Measurements from ENCODE around the gene KIF19. TPM values are rescaled to one million over a fixed set of nuclear protein-coding genes. Genes with fewer than 3 reads are reported as not detected.
A peak's percentile ranks its signal among the peaks of the same experiment; 100 is the strongest.

The KIF19 gene
- total and polyA plus RNA-seq, 4 donors = 4.4 to 5.1 TPM; not detected in 2

- Histone ChIP-seq H3K27ac (ENCODE audit: low read depth in 1 of 2, low read length in 2 of 2) (no peak overlapping the region), H3K9me3 (ENCODE audit: control insufficient read depth, low read length) (no peaks in the 10 kb centered on the region), H3K4me3 (ENCODE audit: low read length in 2 of 2) (no peak overlapping the region), H3K27me3 (ENCODE audit: control insufficient read depth in 1 of 2, insufficient read depth in 2 of 2, low read length in 1 of 2) (no peaks in the 10 kb centered on the region), H3K36me3 (ENCODE audit: control insufficient read depth in 1 of 2, insufficient read depth in 2 of 2, low read length in 1 of 2) (no peaks in the 10 kb centered on the region), H3K4me1 (ENCODE audit: control insufficient read depth in 1 of 2, insufficient read depth in 2 of 2, low read length in 2 of 2) (no peaks in the 10 kb centered on the region)
- no peak for ATAC-seq (ENCODE audit: low FRiP score)
- DNase-seq = no peak
- 93 to 94% methylated on average over 22 of the region's 22 CpGs for WGBS, 2 donors
- intact Hi-C loops (cut with DNase I) = loop anchor here in 1 of 2 donors (10.0 kb wide), 1 partner anchor 155 kb away; the partner anchor contains the start of gene RPL38
Observed at GRCh38 chr17:74359916-74360315, 33.9 kb downstream of the KIF19 start.

- Histone ChIP-seq H3K9me3 (ENCODE audit: control insufficient read depth, low read length) (no peaks in the 10 kb centered on the region), H3K4me1 (ENCODE audit: control insufficient read depth in 1 of 2, insufficient read depth in 2 of 2, low read length in 2 of 2) (no peaks in the 10 kb centered on the region), H3K27me3 (ENCODE audit: control insufficient read depth in 1 of 2, insufficient read depth in 2 of 2, low read length in 1 of 2) (no peaks in the 10 kb centered on the region), H3K4me3 (ENCODE audit: low read length in 2 of 2) (no peak overlapping the region), H3K27ac (ENCODE audit: low read depth in 1 of 2, low read length in 2 of 2) (no peak overlapping the region), H3K36me3 (ENCODE audit: control insufficient read depth in 1 of 2, insufficient read depth in 2 of 2, low read length in 1 of 2) (no peaks in the 10 kb centered on the region)
- intact Hi-C loops (cut with DNase I) = loop anchor here in 1 of 2 donors (10.0 kb wide), 1 partner anchor 156 kb away; the partner anchor contains the start of gene RPL38
- DNase-seq (no peak), ATAC-seq (ENCODE audit: low FRiP score) (no peak)
- 65 to 66% methylated on average over 7 of the region's 7 CpGs for WGBS, 2 donors
Observed at GRCh38 chr17:74360899-74361229, 34.8 kb downstream of the KIF19 start.

GRCh38 chr17:74361230-74362068 lies 35.4 kb downstream of the KIF19 start, which contains the start of gene BTBD17:
TSS of gene BTBD17 (minus strand) at chr17:74361868. CDS start at chr17:74361819, 49 bp downstream.
- intact Hi-C loops (cut with DNase I) = loop anchor here in 1 of 2 donors (10.0 kb wide), 1 partner anchor 157 kb away; the partner anchor contains the start of gene RPL38

GRCh38 chr17:74362069-74362405 lies 36.0 kb downstream of the KIF19 start:
- Histone ChIP-seq H3K36me3 (ENCODE audit: control insufficient read depth in 1 of 2, insufficient read depth in 2 of 2, low read length in 1 of 2) (no peaks in the 10 kb centered on the region), H3K9me3 (ENCODE audit: control insufficient read depth, low read length) (no peaks in the 10 kb centered on the region), H3K27ac (ENCODE audit: low read depth in 1 of 2, low read length in 2 of 2) (no peak overlapping the region), H3K27me3 (ENCODE audit: control insufficient read depth in 1 of 2, insufficient read depth in 2 of 2, low read length in 1 of 2) (no peaks in the 10 kb centered on the region), H3K4me1 (ENCODE audit: control insufficient read depth in 1 of 2, insufficient read depth in 2 of 2, low read length in 2 of 2) (no peaks in the 10 kb centered on the region), H3K4me3 (ENCODE audit: low read length in 2 of 2) (no peak overlapping the region)
- WGBS, 2 donors = 13 to 15% methylated on average over 9 of the region's 9 CpGs
- intact Hi-C loops (cut with DNase I) = loop anchor here in 1 of 2 donors (10.0 kb wide), 1 partner anchor 157 kb away; the partner anchor contains the start of gene RPL38
- no peak for DNase-seq
- no peak for ATAC-seq (ENCODE audit: low FRiP score)

More at GRCh38 chr17:74361230-74362068, 35.4 kb downstream of the KIF19 start, which contains the start of gene BTBD17:
- 35 to 42% methylated on average over 25 to 28 of the region's 28 CpGs for WGBS, 2 donors
- H3K27ac ChIP-seq (ENCODE audit: low read depth in 1 of 2, low read length in 2 of 2) = no peak within 1 kb of the TSS
- no peak within 1 kb of the TSS for H3K4me3 ChIP-seq (ENCODE audit: low read length in 2 of 2)
- ATAC-seq (ENCODE audit: low FRiP score) (peak; percentile 42), DNase-seq (no peak)
- H3K4me1 ChIP-seq (ENCODE audit: control insufficient read depth in 1 of 2, insufficient read depth in 2 of 2, low read length in 2 of 2) = no peaks in the 10 kb centered on the region
- H3K36me3 ChIP-seq (ENCODE audit: control insufficient read depth in 1 of 2, insufficient read depth in 2 of 2, low read length in 1 of 2) = no peaks in the 10 kb centered on the region
- H3K9me3 ChIP-seq (ENCODE audit: control insufficient read depth, low read length) = no peaks in the 10 kb centered on the region
- H3K27me3 ChIP-seq (ENCODE audit: control insufficient read depth in 1 of 2, insufficient read depth in 2 of 2, low read length in 1 of 2) = no peaks in the 10 kb centered on the region

- WGBS, 2 donors = 11 to 17% methylated on average over 14 of the region's 14 CpGs
- ATAC-seq (ENCODE audit: low FRiP score) (no peak), DNase-seq (no peak)
- intact Hi-C loops (cut with DNase I) = loop anchor here in 1 of 2 donors (10.0 kb wide), 1 partner anchor 158 kb away; the partner anchor contains the start of gene RPL38
- Histone ChIP-seq H3K36me3 (ENCODE audit: control insufficient read depth in 1 of 2, insufficient read depth in 2 of 2, low read length in 1 of 2) (no peaks in the 10 kb centered on the region), H3K27ac (ENCODE audit: low read depth in 1 of 2, low read length in 2 of 2) (no peak overlapping the region), H3K4me3 (ENCODE audit: low read length in 2 of 2) (no peak overlapping the region), H3K27me3 (ENCODE audit: control insufficient read depth in 1 of 2, insufficient read depth in 2 of 2, low read length in 1 of 2) (no peaks in the 10 kb centered on the region), H3K4me1 (ENCODE audit: control insufficient read depth in 1 of 2, insufficient read depth in 2 of 2, low read length in 2 of 2) (no peaks in the 10 kb centered on the region), H3K9me3 (ENCODE audit: control insufficient read depth, low read length) (no peaks in the 10 kb centered on the region)
Observed at GRCh38 chr17:74362810-74363498, 36.9 kb downstream of the KIF19 start.

GRCh38 chr17:74367206-74367605 lies 41.2 kb downstream of the KIF19 start, which contains the start of gene GPR142:
TSS of gene GPR142 (plus strand) at chr17:74367506. CDS start at chr17:74369541, 2,035 bp downstream.
- 85 to 88% methylated on average over 5 of the region's 5 CpGs for WGBS, 2 donors
- DNase-seq (no peak), ATAC-seq (ENCODE audit: low FRiP score) (no peak)
- H3K4me1 ChIP-seq (ENCODE audit: control insufficient read depth in 1 of 2, insufficient read depth in 2 of 2, low read length in 2 of 2) = no peaks in the 10 kb centered on the region
- H3K36me3 ChIP-seq (ENCODE audit: control insufficient read depth in 1 of 2, insufficient read depth in 2 of 2, low read length in 1 of 2) = no peaks in the 10 kb centered on the region
- no peak within 1 kb of the TSS for H3K4me3 ChIP-seq (ENCODE audit: low read length in 2 of 2)
- no peaks in the 10 kb centered on the region for H3K27me3 ChIP-seq (ENCODE audit: control insufficient read depth in 1 of 2, insufficient read depth in 2 of 2, low read length in 1 of 2)
- intact Hi-C loops (cut with DNase I) = loop anchor here (5.0 to 10.0 kb wide), 3 partner anchors 125 to 162 kb away; partner anchors contain the start of genes RPL38 (in 1 of the 2) and TTYH2 (in 1 of the 2)
- no peaks in the 10 kb centered on the region for H3K9me3 ChIP-seq (ENCODE audit: control insufficient read depth, low read length)
- H3K27ac ChIP-seq (ENCODE audit: low read depth in 1 of 2, low read length in 2 of 2) = no peak within 1 kb of the TSS

- Histone ChIP-seq H3K4me1 (ENCODE audit: control insufficient read depth in 1 of 2, insufficient read depth in 2 of 2, low read length in 2 of 2) (no peaks in the 10 kb centered on the region), H3K9me3 (ENCODE audit: control insufficient read depth, low read length) (no peaks in the 10 kb centered on the region), H3K27me3 (ENCODE audit: control insufficient read depth in 1 of 2, insufficient read depth in 2 of 2, low read length in 1 of 2) (no peaks in the 10 kb centered on the region), H3K4me3 (ENCODE audit: low read length in 2 of 2) (no peak overlapping the region), H3K27ac (ENCODE audit: low read depth in 1 of 2, low read length in 2 of 2) (no peak overlapping the region), H3K36me3 (ENCODE audit: control insufficient read depth in 1 of 2, insufficient read depth in 2 of 2, low read length in 1 of 2) (no peaks in the 10 kb centered on the region)
- DNase-seq (peak; percentile 81 to 92), ATAC-seq (ENCODE audit: low FRiP score) (peak; percentile 81)
- 24 to 26% methylated on average over 13 to 14 of the region's 14 CpGs for WGBS, 2 donors
- intact Hi-C loops (cut with DNase I) = loop anchor here (2.0 to 10.0 kb wide), 4 partner anchors 124 to 164 kb away; partner anchors contain the start of genes RPL38 (in 1 of the 2) and TTYH2 (in 1 of the 2)
Observed at GRCh38 chr17:74368341-74369081, 42.5 kb downstream of the KIF19 start.

GRCh38 chr17:74369221-74369620 lies 43.2 kb downstream of the KIF19 start:
- Histone ChIP-seq H3K4me1 (ENCODE audit: control insufficient read depth in 1 of 2, insufficient read depth in 2 of 2, low read length in 2 of 2) (no peaks in the 10 kb centered on the region), H3K4me3 (ENCODE audit: low read length in 2 of 2) (no peak overlapping the region), H3K27me3 (ENCODE audit: control insufficient read depth in 1 of 2, insufficient read depth in 2 of 2, low read length in 1 of 2) (no peaks in the 10 kb centered on the region), H3K27ac (ENCODE audit: low read depth in 1 of 2, low read length in 2 of 2) (no peak overlapping the region), H3K9me3 (ENCODE audit: control insufficient read depth, low read length) (no peaks in the 10 kb centered on the region), H3K36me3 (ENCODE audit: control insufficient read depth in 1 of 2, insufficient read depth in 2 of 2, low read length in 1 of 2) (no peaks in the 10 kb centered on the region)
- DNase-seq = peak in 1 of 2 donors; percentile 83
- WGBS, 2 donors = 50 to 52% methylated on average over 10 of the region's 10 CpGs
- intact Hi-C loops (cut with DNase I) = loop anchor here (2.0 to 10.0 kb wide), 4 partner anchors 123 to 164 kb away; partner anchors contain the start of genes RPL38 (in 1 of the 2) and TTYH2 (in 1 of the 2)
- no peak for ATAC-seq (ENCODE audit: low FRiP score)

Measured in aorta (tissue), 5 donors.